BE2C (cell line): ENCODE results near the gene ASCC2.
A peak's percentile ranks its signal among the peaks of the same experiment; 100 is the strongest.
"Not testable (repeated sequence)": the region's sequence is repeated elsewhere in the genome, so short reads cannot be mapped to it uniquely, and the experiment has no call there.

Experiments used
- DNase-seq: peaks from one replicate; pipeline ENCODE4 v3.0.0-alpha.2; 2020
- H3K27me3 ChIP-seq: fragments of 250-450 bp; sonication (Bioruptor Pico); 2 replicates; pipeline ENCODE4 v1.5.1; 2020; ENCODE audit warnings: mild to moderate bottlenecking
- H3K36me3 ChIP-seq: fragments of 250-450 bp; sonication (Bioruptor Pico); 2 replicates; pipeline ENCODE4 v1.5.1; 2020; ENCODE audit warnings: mild to moderate bottlenecking
- H3K4me1 ChIP-seq: fragments of 250-450 bp; sonication (Bioruptor Pico); 2 replicates; pipeline ENCODE4 v1.5.1; 2020
- H3K4me3 ChIP-seq: 2 replicates; pipeline ENCODE4 v1.5.1; 2011; ENCODE audit warnings: low read depth, low read length
- H3K9me3 ChIP-seq: fragments of 250-450 bp; sonication (Bioruptor Pico); 2 replicates; pipeline ENCODE4 v1.5.1; 2020
- TF ChIP-seq, protein P1 (sequence below): IDR thresholded peaks from 2 replicates; pipeline ENCODE4 v1.5.1; 2012; ENCODE audit warnings: mild to moderate bottlenecking, low read depth, low read length

Gene ASCC2

DNA sequence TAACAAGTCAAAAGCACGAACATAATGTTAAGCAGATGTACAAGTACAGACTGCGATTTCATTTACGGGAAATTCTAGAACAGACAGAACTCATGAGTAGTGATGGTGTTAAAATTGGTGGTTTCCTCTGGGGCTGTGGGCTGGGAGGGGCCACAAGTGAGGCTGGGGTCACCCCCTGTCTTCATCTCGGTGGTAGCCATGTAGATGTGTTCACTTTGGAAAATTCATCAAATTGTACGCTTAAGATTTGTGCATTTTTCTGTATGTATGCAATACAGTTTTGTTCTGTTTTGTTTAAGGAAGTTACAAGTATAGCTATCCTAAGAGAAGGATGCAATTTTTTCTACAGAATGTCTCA lies 504 bp upstream of the ASCC2 start:
- Histone ChIP-seq H3K4me3 (peak overlapping the region; percentile 87), H3K36me3 (peaks cover 4% of the 10 kb centered on the region; the same call in 1 of the 2 replicates), H3K27me3 (no peaks in the 10 kb centered on the region), H3K9me3 (no peaks in the 10 kb centered on the region), H3K4me1 (no peaks in the 10 kb centered on the region)
- DNase-seq = no peak
- TF ChIP-seq, protein P1, sequence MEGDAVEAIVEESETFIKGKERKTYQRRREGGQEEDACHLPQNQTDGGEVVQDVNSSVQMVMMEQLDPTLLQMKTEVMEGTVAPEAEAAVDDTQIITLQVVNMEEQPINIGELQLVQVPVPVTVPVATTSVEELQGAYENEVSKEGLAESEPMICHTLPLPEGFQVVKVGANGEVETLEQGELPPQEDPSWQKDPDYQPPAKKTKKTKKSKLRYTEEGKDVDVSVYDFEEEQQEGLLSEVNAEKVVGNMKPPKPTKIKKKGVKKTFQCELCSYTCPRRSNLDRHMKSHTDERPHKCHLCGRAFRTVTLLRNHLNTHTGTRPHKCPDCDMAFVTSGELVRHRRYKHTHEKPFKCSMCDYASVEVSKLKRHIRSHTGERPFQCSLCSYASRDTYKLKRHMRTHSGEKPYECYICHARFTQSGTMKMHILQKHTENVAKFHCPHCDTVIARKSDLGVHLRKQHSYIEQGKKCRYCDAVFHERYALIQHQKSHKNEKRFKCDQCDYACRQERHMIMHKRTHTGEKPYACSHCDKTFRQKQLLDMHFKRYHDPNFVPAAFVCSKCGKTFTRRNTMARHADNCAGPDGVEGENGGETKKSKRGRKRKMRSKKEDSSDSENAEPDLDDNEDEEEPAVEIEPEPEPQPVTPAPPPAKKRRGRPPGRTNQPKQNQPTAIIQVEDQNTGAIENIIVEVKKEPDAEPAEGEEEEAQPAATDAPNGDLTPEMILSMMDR = no peak

DNA sequence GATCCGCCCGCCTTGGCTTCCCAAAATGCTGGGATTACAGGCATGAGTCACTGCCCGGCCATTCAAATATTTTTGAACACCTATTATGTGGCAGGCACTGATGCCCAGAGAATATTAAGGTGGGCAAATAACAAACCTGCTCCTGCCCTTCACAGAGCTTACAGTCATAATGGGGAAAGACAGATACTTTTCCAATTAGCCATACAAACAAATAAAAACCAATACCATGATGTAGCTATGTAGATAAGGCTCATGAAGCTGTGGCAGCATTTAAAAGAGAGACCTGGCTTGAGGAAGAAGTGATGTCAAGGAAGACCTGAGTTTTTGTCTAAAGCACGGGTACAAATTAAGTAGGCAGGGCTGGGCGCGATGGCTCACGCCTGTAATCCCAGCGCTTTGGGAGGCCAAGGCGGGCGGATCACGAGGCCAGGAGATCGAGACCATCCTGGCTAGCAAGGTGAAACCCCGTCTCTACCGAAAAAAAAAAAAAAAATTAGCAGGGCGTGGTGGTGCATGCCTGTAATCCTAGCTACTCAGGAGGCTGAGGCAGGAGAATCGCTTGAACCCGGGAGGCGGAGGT lies 1.2 kb downstream of the ASCC2 start:
- not testable (repeated sequence) for H3K4me3 ChIP-seq, H3K4me1 ChIP-seq

DNA sequence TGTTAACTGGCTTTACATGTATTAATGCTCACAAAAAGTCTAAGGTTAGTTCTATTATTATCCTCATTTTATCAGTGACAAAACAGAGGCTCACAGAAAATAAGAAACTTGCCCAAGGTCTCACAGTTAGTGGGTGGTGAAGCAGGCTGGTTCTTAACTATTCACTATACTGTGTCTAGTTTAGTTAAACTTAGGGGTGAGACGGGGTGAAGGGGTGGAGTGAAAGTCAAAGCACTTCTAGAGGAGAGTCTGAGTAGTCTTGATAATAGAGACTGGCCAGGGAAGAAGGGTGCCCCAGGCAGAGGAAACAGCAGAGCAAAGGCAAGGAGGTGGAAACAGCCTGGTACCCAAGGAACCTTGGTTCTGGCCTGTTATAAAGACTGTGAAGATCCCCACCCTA lies 4.0 kb downstream of the ASCC2 start:
- Histone ChIP-seq H3K4me3 (no peak overlapping the region), H3K9me3 (no peaks in the 10 kb centered on the region), H3K36me3 (peaks cover 35% of the 10 kb centered on the region), H3K4me1 (no peaks in the 10 kb centered on the region), H3K27me3 (no peaks in the 10 kb centered on the region)
- TF ChIP-seq, protein P1 = no peak
- no peak for DNase-seq

More for the DNA sequence above, 1.2 kb downstream of the ASCC2 start:
- not testable (repeated sequence) for DNase-seq, H3K27me3 ChIP-seq, H3K9me3 ChIP-seq, H3K36me3 ChIP-seq

DNA sequence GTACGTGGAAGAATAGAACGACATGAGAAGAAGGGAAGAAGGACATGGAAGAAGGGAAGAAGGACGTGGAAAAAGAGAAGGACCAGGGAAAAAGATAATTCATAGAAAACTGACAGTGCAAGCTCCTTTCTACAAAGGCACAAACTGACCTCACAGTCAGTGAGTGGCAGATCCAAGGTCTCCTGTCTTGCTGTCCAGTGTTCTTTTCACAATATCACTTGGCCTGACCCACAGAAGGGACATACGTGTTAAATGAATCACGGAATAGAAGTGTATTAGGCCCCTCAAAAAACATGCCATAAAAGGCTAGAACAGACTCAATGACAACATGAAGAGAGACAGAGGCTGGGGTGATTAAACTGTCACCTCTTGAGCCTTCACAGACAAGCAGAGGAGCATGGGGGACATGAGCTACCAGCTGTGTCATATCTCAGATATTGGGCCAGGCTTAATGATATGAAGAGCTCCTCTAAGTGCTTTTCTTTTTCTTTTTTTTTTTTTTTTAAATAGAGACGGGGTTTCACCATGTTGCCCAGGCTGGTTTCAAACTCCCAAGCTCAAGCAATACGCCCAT lies 4.6 kb downstream of the ASCC2 start:
- H3K4me3 ChIP-seq = no peak overlapping the region
- H3K36me3 ChIP-seq = peaks cover 35% of the 10 kb centered on the region
- H3K9me3 ChIP-seq = no peaks in the 10 kb centered on the region
- DNase-seq = no peak
- H3K27me3 ChIP-seq = no peaks in the 10 kb centered on the region
- TF ChIP-seq, protein P1 = no peak
- H3K4me1 ChIP-seq = no peaks in the 10 kb centered on the region

DNA sequence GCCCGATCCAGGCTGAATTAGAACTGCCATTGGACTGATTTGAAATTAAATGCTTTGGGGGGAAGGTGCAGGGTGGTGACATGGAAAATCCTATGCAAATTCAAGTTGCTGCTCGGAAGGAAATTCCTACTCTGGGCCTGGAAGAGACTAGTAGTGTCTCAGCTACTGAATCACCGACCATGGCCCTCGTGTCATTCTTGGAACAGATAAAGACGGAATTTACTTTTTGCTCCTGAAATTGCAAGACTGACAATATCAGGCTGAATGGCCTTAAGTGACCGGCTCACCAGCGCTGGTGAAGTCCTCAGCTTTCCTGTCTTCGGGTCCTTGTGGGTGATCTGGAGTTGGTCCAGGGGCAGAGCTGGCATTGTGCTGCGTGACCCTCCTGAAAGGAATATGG lies 6.1 kb downstream of the ASCC2 start:
- Histone ChIP-seq H3K27me3 (no peaks in the 10 kb centered on the region), H3K9me3 (no peaks in the 10 kb centered on the region), H3K4me1 (no peaks in the 10 kb centered on the region), H3K36me3 (peaks cover 37% of the 10 kb centered on the region), H3K4me3 (no peak overlapping the region)
- no peak for DNase-seq
- TF ChIP-seq, protein P1 = no peak

DNA sequence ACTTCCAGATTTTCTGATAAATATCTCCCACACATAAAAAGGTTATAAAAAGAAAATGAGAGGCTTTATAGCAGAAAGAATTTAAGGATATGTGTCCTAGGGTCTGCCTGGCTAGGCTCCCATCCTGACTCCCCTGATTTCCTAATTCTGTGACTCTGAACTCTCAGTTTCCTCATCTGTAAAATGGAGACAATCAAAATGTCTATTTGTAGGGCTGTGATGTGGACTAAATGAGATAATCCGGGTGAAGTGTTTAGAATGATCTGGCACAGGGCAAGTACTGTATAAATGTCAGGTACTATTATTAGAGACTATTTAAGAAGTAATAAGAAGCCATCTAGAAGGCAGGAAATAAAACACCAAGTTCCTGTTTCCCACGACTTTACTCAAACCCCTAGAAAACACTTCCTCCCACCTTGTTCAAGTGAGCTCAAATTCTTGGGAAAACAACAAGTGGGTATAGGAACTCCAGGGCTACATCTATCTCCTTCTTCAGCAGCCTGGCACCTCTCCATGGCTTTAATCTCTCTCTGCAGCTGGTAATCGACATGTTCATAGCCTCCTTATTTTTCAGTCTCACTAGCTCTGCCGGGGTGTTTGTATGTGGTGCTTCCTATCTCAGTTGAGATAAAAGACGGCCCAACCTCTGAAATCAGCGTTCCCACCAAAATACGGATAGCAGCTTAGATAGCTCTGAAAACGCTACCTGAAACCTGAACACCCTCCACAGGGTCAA lies 6.7 kb downstream of the ASCC2 start:
- Histone ChIP-seq H3K4me1 (no peaks in the 10 kb centered on the region), H3K36me3 (peaks cover 37% of the 10 kb centered on the region), H3K9me3 (no peaks in the 10 kb centered on the region), H3K4me3 (no peak overlapping the region), H3K27me3 (no peaks in the 10 kb centered on the region)
- DNase-seq = no peak
- TF ChIP-seq, protein P1 = no peak
